Activated CD8-positive, alpha-beta T cell treated with anti-CD3 and anti-CD28 coated beads for 36 hours (primary cell): Measurements from ENCODE around the gene CCDC185. TPM values are rescaled to one million over a fixed set of nuclear protein-coding genes. Genes with fewer than 3 reads are reported as not detected.

Source experiments
- ATAC-seq: fragments of 200-7000 bp; cut with Tn5 transposase; one replicate; pipeline ENCODE4 v1.10.0; 2021; ENCODE audit warnings: mild to moderate bottlenecking, moderate library complexity
- CTCF ChIA-PET: fragments of 350-600 bp; sonication (Branson Sonifier 250); formaldehyde crosslinking; loops from one replicate; lab custom pipeline; 2021; ENCODE audit warnings: antibody characterized with exemption; lab: Charles Lee
- POLR2A ChIA-PET: fragments of 350-600 bp; sonication (Branson Sonifier 250); formaldehyde crosslinking; loops from one replicate; lab custom pipeline; 2021; ENCODE audit warnings: antibody characterized with exemption; lab: Charles Lee
- DNase-seq: peaks from one replicate; pipeline ENCODE4 v3.0.0-alpha.2; 2020
- H3K27ac Mint-ChIP-seq: one replicate; pipeline ENCODE4 v1.8.0; 2021; ENCODE audit warnings: mild to moderate bottlenecking, mixed read lengths
- H3K27me3 Mint-ChIP-seq: one replicate; pipeline ENCODE4 v1.8.0; 2021; ENCODE audit warnings: mixed read lengths
- H3K36me3 Mint-ChIP-seq: one replicate; pipeline ENCODE4 v1.8.0; 2021; ENCODE audit warnings: low read depth, mixed read lengths
- H3K4me1 Mint-ChIP-seq: one replicate; pipeline ENCODE4 v1.8.0; 2021; ENCODE audit warnings: low read depth, mixed read lengths
- H3K4me3 Mint-ChIP-seq: one replicate; pipeline ENCODE4 v1.8.0; 2021; ENCODE audit warnings: mild to moderate bottlenecking, moderate library complexity, mixed read lengths
- H3K9me3 Mint-ChIP-seq: one replicate; pipeline ENCODE4 v1.8.0; 2021; ENCODE audit warnings: mixed read lengths
- intact Hi-C: fragments of 100-400 bp; cut with micrococcal nuclease; formaldehyde crosslinking; loops from one replicate; pipeline ENCODE4 v1.10.0; 2022
- total RNA-seq, 2 experiments: library from RNA; stranded (reverse); gene quantifications; one replicate each; pipeline ENCODE4 v1.2.3, GENCODE V29; 2021
- TF ChIP-seq, protein P1 (sequence below): fragments of 200-600 bp; IDR thresholded peaks from one replicate; pipeline ENCODE4 v1.8.0; 2022; ENCODE audit warnings: antibody characterized with exemption, mild to moderate bottlenecking

CCDC185 gene
- total RNA-seq, 2 experiments from 2014 or later: not detected

DNA sequence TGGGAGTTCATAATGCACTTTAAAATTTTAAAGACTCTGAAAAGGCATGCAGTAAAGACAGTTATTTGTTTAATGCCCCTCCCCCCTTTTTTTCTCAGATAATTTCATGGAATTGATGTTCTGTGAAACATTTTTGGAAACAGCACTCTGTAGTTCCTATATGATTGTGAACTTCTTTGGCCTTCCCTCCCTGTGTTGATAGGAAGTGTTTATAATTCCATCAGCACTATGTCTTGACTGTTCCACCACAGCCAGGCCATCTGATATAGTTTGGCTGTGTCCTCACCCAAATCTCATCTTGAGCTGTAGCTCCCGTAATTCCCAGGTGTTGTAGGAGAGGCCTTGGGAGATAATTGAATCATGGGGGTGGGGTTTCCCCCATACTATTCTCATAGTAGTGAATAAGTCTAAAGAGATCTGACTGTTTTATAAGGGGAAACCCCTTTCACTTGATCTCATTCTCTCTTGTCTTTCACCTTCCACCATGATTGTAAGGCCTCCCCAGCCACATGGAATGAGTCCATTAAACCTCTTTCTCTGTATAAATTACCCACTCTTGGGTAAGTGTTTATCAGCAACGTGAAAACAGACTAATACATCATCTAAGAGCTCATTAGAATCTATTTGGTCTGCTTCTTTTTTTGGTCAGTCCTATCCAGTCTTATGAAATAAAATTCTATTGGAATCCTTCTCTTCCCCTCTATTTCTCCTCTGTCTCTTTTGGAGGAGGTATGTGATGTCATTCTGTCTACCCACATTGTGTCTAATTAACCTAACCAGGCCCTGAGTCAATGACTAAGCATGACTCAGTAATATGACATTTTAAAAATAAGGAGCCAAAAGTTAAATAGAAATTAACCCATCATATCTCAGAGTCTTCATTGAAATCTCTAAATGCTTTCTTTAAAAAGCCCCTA lies 8.9 kb downstream of the CCDC185 start:
- H3K9me3 Mint-ChIP-seq: no peaks in the 10 kb centered on the region
- no peak for DNase-seq
- H3K4me1 Mint-ChIP-seq: peaks cover 22% of the 10 kb centered on the region
- ChIA-PET POLR2A (no interaction called here), CTCF (no interaction called here)
- intact Hi-C loops: no loop called here
- peaks cover 4% of the 10 kb centered on the region for H3K27me3 Mint-ChIP-seq
- ATAC-seq: peak; percentile 77
- H3K27ac Mint-ChIP-seq: no peak overlapping the region
- TF ChIP-seq, protein P1, sequence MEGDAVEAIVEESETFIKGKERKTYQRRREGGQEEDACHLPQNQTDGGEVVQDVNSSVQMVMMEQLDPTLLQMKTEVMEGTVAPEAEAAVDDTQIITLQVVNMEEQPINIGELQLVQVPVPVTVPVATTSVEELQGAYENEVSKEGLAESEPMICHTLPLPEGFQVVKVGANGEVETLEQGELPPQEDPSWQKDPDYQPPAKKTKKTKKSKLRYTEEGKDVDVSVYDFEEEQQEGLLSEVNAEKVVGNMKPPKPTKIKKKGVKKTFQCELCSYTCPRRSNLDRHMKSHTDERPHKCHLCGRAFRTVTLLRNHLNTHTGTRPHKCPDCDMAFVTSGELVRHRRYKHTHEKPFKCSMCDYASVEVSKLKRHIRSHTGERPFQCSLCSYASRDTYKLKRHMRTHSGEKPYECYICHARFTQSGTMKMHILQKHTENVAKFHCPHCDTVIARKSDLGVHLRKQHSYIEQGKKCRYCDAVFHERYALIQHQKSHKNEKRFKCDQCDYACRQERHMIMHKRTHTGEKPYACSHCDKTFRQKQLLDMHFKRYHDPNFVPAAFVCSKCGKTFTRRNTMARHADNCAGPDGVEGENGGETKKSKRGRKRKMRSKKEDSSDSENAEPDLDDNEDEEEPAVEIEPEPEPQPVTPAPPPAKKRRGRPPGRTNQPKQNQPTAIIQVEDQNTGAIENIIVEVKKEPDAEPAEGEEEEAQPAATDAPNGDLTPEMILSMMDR: no peak
- no peaks in the 10 kb centered on the region for H3K36me3 Mint-ChIP-seq
- H3K4me3 Mint-ChIP-seq: no peak overlapping the region

DNA sequence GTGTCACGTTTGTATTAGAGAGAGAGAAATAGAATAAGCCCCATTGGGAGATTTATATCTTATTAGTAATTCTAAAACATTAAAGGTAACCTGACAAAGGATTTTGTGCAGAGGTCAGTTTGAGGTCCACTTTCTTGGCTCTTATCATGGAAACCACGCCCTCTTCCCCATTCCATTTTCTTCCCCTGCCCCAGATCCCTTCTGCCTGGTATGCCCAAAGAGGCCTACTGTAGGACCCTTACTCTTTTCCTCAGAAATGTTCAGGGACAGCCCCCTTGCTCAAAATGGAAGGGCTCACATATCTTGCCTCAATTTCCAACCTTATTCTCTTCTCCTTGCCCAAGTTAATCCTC lies 9.6 kb downstream of the CCDC185 start:
- Mint-ChIP-seq H3K36me3 (no peaks in the 10 kb centered on the region), H3K27ac (no peak overlapping the region), H3K4me3 (no peak overlapping the region), H3K27me3 (peaks cover 4% of the 10 kb centered on the region), H3K9me3 (no peaks in the 10 kb centered on the region), H3K4me1 (peaks cover 22% of the 10 kb centered on the region)
- POLR2A ChIA-PET: no interaction called here
- intact Hi-C loops: no loop called here
- DNase-seq: no peak
- TF ChIP-seq, protein P1: no peak
- CTCF ChIA-PET: no interaction called here
- ATAC-seq: no peak

DNA sequence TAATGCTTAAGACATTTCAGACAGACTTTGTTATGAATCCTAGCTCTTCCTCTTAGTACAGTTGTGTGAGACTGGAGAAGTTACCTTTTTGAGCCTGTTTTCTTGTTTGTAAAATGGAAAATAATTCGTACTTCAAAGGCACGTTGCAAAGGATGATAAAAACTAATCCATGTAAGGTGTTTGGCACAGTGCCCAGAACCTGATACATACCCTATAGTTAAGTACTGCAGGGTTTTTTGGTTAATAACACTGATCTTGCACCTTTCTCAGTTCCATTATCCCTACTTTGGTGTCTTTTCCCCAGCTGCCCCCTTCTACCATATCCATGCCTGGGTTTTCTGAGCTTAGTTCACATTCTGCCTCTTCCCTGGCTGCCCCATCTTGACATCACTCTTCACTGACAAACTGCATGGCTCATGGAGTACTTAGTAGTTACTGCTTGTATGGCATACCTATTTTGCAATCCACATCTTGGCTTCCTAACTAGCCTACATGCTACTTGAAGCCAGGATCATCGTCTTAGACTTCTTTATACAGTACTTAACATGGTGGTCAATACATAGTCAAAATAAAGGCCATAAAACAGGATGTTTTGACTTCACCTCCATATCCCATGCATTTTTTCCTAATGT lies 10.1 kb downstream of the CCDC185 start:
- no peak for ATAC-seq

DNA sequence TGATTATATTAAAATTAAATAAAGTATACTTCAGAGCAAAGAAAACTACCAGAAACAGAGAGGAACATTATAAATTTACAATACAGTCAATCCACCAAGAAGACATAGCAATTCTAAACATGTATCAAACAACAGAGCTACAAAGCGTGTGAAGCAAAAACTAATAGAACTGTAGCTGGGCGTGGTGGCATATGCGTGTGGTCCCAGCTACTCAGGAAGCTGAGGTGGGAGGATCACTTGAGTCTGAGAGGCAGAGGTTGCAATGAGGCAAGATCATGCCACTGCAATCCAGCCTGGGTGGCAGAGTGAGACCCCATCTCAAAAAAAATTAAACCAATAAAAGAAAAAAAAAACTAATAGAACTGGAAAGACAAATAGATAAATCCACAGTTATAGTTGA lies 12.3 kb downstream of the CCDC185 start:
- peaks cover 22% of the 10 kb centered on the region for H3K4me1 Mint-ChIP-seq
- no peaks in the 10 kb centered on the region for H3K36me3 Mint-ChIP-seq
- no peak for ATAC-seq
- TF ChIP-seq, protein P1: no peak
- peaks cover 4% of the 10 kb centered on the region for H3K27me3 Mint-ChIP-seq
- H3K9me3 Mint-ChIP-seq: no peaks in the 10 kb centered on the region
- CTCF ChIA-PET: no interaction called here
- intact Hi-C loops: no loop called here
- no peak overlapping the region for H3K4me3 Mint-ChIP-seq
- no peak overlapping the region for H3K27ac Mint-ChIP-seq
- DNase-seq: no peak
- POLR2A ChIA-PET: no interaction called here

More for the DNA sequence above, 10.1 kb downstream of the CCDC185 start:
- TF ChIP-seq, protein P1: no peak
- H3K4me3 Mint-ChIP-seq: no peak overlapping the region
- intact Hi-C loops: no loop called here
- peaks cover 4% of the 10 kb centered on the region for H3K27me3 Mint-ChIP-seq
- no peak overlapping the region for H3K27ac Mint-ChIP-seq
- ChIA-PET POLR2A (interaction anchor here (0.6 kb wide), 1 partner anchor 50 kb away, joined by 4 read pairs; no protein-coding TSS in a partner anchor), CTCF (no interaction called here)
- DNase-seq: no peak
- H3K36me3 Mint-ChIP-seq: no peaks in the 10 kb centered on the region
- peaks cover 22% of the 10 kb centered on the region for H3K4me1 Mint-ChIP-seq
- H3K9me3 Mint-ChIP-seq: no peaks in the 10 kb centered on the region

DNA sequence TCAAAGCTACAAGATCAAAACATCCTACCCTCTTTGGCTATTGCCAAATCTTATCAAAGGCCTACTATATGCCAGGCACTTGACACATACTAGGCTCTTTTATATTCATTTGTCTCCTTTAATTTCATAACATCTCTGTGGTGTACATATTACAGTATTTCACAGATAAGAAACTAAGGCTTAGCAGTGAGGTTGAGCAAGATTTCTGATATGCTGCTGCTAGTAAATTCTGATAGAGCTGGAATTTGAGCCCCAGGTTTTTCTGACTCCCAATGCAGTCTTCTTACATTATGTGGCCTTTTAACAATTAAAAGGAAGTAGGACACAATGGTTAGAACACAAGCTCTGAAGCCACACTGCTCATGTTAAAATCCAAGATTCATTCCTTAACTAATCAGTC lies 16.8 kb downstream of the CCDC185 start:
- TF ChIP-seq, protein P1: no peak
- intact Hi-C loops: no loop called here
- DNase-seq (no peak), ATAC-seq (no peak)
- no peak overlapping the region for H3K4me3 Mint-ChIP-seq
- peaks cover 4% of the 10 kb centered on the region for H3K27me3 Mint-ChIP-seq
- CTCF ChIA-PET: no interaction called here
- POLR2A ChIA-PET: no interaction called here
- peaks cover 1% of the 10 kb centered on the region for H3K4me1 Mint-ChIP-seq
- no peaks in the 10 kb centered on the region for H3K9me3 Mint-ChIP-seq
- no peaks in the 10 kb centered on the region for H3K36me3 Mint-ChIP-seq
- no peak overlapping the region for H3K27ac Mint-ChIP-seq
